HepG2 (cell line): ENCODE data around the gene EEF1AKMT3. TPM values are rescaled to one million over a fixed set of nuclear protein-coding genes. Genes with fewer than 3 reads are reported as not detected.

Experiments used
- IRX3 ChIP-seq: sonication (generic); formaldehyde crosslinking; IDR thresholded peaks from 2 replicates; pipeline ENCODE4 v1.8.1; 2023; ENCODE audit warnings: mild to moderate bottlenecking, low read depth, missing genetic modification reagents, borderline replicate concordance
- JUN ChIP-seq: sonication (generic); formaldehyde crosslinking; IDR thresholded peaks from 2 replicates; pipeline ENCODE4 v1.4.0; 2020; ENCODE audit warnings: mild to moderate bottlenecking, missing genetic modification reagents
- NAIF1 ChIP-seq: sonication (generic); formaldehyde crosslinking; IDR thresholded peaks from 2 replicates; pipeline ENCODE4 v1.5.0; 2020; ENCODE audit warnings: mild to moderate bottlenecking, missing genetic modification reagents, borderline replicate concordance
- TCF7 ChIP-seq: sonication (generic); IDR thresholded peaks from 2 replicates; pipeline ENCODE4 v1.6.1; 2016; ENCODE audit warnings: antibody characterized with exemption, low read depth
- YEATS4 ChIP-seq: sonication (generic); formaldehyde crosslinking; IDR thresholded peaks from 2 replicates; pipeline ENCODE4 v1.4.0; 2020; ENCODE audit warnings: missing genetic modification reagents, borderline replicate concordance
- YY1 ChIP-seq: IDR thresholded peaks from 2 replicates; pipeline ENCODE4 v1.6.1; 2011; ENCODE audit warnings: low read length, low read depth, moderate library complexity, mild to moderate bottlenecking; ENCODE audit not compliant: insufficient read depth, insufficient replicate concordance
- ZNF12 ChIP-seq: sonication (generic); formaldehyde crosslinking; IDR thresholded peaks from 2 replicates; pipeline ENCODE4 v1.5.0; 2020; ENCODE audit warnings: missing genetic modification reagents
- ZNF432 ChIP-seq: sonication (generic); formaldehyde crosslinking; IDR thresholded peaks from 2 replicates; pipeline ENCODE4 v1.5.0; 2020; ENCODE audit warnings: missing genetic modification reagents, mild to moderate bottlenecking, borderline replicate concordance
- ZNF629 ChIP-seq: sonication (generic); formaldehyde crosslinking; conservative IDR thresholded peaks from 2 replicates; pipeline ENCODE4 v1.5.0; 2020; ENCODE audit warnings: missing genetic modification reagents
- ZNF720 ChIP-seq: sonication (generic); formaldehyde crosslinking; IDR thresholded peaks from 2 replicates; pipeline ENCODE4 v1.4.0; 2020; ENCODE audit warnings: missing genetic modification reagents
- polyA plus RNA-seq, 8 experiments: library from polyadenylated mRNA; depleted of rRNA in 3 of 8; stranded (reverse) in 7 of 8; unstranded in 1 of 8; fragments of >200 nt; fragmentation: Illumina TruSeq in 4 of 8; extraction: Trizol in 4 of 8; gene quantifications; 2 replicates each; pipeline versions ENCODE4 v1.2.1 to v1.2.3, GENCODE V29; 2011 to 2016; ENCODE audit warnings: low read depth in 4 of 8, missing spikeins in 1 of 8, mixed read lengths in 1 of 8; ENCODE audit not compliant: insufficient read depth in 1 of 8
- total RNA-seq, 5 experiments: library from RNA; depleted of rRNA; stranded (reverse); fragments of >200 nt; fragmentation: Illumina TruSeq; extraction: Trizol; gene quantifications; 2 replicates each; pipeline ENCODE4 v1.2.3, GENCODE V29; 2016; ENCODE audit warnings: low read depth in 1 of 5
- TF ChIP-seq, protein P1 (sequence below): sonication (generic); formaldehyde crosslinking; IDR thresholded peaks from 2 replicates; pipeline ENCODE4 v1.5.1; 2020; ENCODE audit warnings: mild to moderate bottlenecking, missing genetic modification reagents, moderate library complexity
- TF ChIP-seq, protein P2 (sequence below): sonication (generic); formaldehyde crosslinking; conservative IDR thresholded peaks from 2 replicates; pipeline ENCODE4 v1.8.0; 2022; ENCODE audit warnings: mild to moderate bottlenecking, moderate library complexity, missing genetic modification reagents
- TF ChIP-seq, protein P3 (sequence below): IDR thresholded peaks from 2 replicates; pipeline ENCODE4 v1.6.1; 2016; ENCODE audit warnings: missing genetic modification reagents, missing compliant biosample characterization
- TF ChIP-seq, protein P4 (sequence below): sonication (generic); formaldehyde crosslinking; IDR thresholded peaks from 2 replicates; pipeline ENCODE4 v1.4.0; 2020; ENCODE audit warnings: missing genetic modification reagents

Gene EEF1AKMT3
- total and polyA plus RNA-seq, 2 of the 13 experiments (the other 11 are each of a cell fraction or from before 2014, with no cell fraction given): 4.7 to 11.4 TPM

DNA sequence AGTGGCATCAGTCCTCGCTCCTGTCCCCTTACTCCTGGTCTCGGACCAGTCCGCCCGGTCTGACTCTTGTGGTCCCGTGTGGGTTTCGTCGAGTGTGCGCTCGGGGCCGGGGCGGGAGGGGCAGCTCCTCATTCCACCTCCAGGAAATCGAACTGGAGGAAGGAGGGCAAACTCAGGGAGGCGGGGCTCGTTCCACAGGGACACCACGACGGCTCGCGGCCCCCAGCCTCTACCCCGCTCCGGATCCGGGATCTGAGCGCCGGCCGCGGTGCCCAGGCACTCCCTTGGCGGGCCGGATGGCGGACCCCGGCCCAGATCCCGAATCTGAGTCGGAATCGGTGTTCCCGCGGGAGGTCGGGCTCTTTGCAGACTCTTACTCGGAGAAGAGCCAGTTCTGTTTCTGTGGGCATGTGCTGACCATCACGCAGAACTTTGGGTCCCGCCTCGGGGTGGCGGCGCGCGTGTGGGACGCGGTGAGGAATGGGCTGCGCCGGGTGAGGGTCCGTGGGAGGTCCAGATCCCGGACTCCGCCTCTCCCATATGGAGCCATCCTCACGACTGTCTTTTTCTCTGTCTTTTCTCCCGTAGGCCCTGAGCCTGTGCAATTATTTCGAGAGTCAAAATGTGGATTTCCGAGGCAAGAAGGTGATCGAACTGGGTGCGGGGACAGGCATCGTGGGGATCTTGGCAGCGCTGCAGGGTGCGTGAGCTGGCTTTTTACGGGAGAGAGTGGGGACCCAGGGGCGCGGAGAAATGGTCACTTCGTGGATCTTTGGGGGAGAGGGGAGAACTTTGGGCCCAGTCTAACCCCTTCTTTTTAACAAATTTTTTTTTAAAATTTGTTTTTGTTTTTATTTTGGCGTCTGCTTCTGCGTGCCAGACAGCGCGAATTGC lies at the start of gene EEF1AKMT3 (continued):
- TF ChIP-seq, protein P1, sequence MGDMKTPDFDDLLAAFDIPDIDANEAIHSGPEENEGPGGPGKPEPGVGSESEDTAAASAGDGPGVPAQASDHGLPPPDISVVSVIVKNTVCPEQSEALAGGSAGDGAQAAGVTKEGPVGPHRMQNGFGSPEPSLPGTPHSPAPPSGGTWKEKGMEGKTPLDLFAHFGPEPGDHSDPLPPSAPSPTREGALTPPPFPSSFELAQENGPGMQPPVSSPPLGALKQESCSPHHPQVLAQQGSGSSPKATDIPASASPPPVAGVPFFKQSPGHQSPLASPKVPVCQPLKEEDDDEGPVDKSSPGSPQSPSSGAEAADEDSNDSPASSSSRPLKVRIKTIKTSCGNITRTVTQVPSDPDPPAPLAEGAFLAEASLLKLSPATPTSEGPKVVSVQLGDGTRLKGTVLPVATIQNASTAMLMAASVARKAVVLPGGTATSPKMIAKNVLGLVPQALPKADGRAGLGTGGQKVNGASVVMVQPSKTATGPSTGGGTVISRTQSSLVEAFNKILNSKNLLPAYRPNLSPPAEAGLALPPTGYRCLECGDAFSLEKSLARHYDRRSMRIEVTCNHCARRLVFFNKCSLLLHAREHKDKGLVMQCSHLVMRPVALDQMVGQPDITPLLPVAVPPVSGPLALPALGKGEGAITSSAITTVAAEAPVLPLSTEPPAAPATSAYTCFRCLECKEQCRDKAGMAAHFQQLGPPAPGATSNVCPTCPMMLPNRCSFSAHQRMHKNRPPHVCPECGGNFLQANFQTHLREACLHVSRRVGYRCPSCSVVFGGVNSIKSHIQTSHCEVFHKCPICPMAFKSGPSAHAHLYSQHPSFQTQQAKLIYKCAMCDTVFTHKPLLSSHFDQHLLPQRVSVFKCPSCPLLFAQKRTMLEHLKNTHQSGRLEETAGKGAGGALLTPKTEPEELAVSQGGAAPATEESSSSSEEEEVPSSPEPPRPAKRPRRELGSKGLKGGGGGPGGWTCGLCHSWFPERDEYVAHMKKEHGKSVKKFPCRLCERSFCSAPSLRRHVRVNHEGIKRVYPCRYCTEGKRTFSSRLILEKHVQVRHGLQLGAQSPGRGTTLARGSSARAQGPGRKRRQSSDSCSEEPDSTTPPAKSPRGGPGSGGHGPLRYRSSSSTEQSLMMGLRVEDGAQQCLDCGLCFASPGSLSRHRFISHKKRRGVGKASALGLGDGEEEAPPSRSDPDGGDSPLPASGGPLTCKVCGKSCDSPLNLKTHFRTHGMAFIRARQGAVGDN: peak; percentile 90
- TF ChIP-seq ZNF12 (0 out of 2 replicates have a peak, but pooled peaks have one; percentile 50), TCF7 (no peak), JUN (no peak), NAIF1 (CRISPR knock-in tag) (no peak), ZNF629 (CRISPR knock-in tag) (no peak), IRX3 (CRISPR knock-in tag) (no peak), YY1 (peak; percentile 25), ZNF432 (no peak), YEATS4 (CRISPR knock-in tag) (peak; percentile 61), ZNF720 (no peak)
- TF ChIP-seq, protein P2, sequence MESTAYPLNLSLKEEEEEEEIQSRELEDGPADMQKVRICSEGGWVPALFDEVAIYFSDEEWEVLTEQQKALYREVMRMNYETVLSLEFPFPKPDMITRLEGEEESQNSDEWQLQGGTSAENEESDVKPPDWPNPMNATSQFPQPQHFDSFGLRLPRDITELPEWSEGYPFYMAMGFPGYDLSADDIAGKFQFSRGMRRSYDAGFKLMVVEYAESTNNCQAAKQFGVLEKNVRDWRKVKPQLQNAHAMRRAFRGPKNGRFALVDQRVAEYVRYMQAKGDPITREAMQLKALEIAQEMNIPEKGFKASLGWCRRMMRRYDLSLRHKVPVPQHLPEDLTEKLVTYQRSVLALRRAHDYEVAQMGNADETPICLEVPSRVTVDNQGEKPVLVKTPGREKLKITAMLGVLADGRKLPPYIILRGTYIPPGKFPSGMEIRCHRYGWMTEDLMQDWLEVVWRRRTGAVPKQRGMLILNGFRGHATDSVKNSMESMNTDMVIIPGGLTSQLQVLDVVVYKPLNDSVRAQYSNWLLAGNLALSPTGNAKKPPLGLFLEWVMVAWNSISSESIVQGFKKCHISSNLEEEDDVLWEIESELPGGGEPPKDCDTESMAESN (CRISPR knock-in tag): no peak; the same call in 1 of the 2 replicates
- TF ChIP-seq, protein P3, sequence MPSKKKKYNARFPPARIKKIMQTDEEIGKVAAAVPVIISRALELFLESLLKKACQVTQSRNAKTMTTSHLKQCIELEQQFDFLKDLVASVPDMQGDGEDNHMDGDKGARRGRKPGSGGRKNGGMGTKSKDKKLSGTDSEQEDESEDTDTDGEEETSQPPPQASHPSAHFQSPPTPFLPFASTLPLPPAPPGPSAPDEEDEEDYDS: 0 out of 2 replicates have a peak, but pooled peaks have one; percentile 4
- TF ChIP-seq, protein P4, sequence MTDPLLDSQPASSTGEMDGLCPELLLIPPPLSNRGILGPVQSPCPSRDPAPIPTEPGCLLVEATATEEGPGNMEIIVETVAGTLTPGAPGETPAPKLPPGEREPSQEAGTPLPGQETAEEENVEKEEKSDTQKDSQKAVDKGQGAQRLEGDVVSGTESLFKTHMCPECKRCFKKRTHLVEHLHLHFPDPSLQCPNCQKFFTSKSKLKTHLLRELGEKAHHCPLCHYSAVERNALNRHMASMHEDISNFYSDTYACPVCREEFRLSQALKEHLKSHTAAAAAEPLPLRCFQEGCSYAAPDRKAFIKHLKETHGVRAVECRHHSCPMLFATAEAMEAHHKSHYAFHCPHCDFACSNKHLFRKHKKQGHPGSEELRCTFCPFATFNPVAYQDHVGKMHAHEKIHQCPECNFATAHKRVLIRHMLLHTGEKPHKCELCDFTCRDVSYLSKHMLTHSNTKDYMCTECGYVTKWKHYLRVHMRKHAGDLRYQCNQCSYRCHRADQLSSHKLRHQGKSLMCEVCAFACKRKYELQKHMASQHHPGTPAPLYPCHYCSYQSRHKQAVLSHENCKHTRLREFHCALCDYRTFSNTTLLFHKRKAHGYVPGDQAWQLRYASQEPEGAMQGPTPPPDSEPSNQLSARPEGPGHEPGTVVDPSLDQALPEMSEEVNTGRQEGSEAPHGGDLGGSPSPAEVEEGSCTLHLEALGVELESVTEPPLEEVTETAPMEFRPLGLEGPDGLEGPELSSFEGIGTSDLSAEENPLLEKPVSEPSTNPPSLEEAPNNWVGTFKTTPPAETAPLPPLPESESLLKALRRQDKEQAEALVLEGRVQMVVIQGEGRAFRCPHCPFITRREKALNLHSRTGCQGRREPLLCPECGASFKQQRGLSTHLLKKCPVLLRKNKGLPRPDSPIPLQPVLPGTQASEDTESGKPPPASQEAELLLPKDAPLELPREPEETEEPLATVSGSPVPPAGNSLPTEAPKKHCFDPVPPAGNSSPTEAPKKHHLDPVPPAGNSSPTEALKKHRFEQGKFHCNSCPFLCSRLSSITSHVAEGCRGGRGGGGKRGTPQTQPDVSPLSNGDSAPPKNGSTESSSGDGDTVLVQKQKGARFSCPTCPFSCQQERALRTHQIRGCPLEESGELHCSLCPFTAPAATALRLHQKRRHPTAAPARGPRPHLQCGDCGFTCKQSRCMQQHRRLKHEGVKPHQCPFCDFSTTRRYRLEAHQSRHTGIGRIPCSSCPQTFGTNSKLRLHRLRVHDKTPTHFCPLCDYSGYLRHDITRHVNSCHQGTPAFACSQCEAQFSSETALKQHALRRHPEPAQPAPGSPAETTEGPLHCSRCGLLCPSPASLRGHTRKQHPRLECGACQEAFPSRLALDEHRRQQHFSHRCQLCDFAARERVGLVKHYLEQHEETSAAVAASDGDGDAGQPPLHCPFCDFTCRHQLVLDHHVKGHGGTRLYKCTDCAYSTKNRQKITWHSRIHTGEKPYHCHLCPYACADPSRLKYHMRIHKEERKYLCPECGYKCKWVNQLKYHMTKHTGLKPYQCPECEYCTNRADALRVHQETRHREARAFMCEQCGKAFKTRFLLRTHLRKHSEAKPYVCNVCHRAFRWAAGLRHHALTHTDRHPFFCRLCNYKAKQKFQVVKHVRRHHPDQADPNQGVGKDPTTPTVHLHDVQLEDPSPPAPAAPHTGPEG (CRISPR knock-in tag): peak; percentile 65; the same call in 1 of the 2 replicates
